HFFc6 (cell line): ENCODE results near the gene GFER. TPM values are rescaled to one million over a fixed set of nuclear protein-coding genes. Genes with fewer than 3 reads are reported as not detected.
A peak's percentile ranks its signal among the peaks of the same experiment; 100 is the strongest.

Experiments used
- DNase-seq: peaks from one replicate; pipeline ENCODE4 v3.0.0-alpha.2; 2018
- H3K27ac Mint-ChIP-seq: 2 replicates; pipeline ENCODE4 v1.8.0; 2020; ENCODE audit warnings: mild to moderate bottlenecking, mixed read lengths
- H3K27me3 Mint-ChIP-seq: 2 replicates; pipeline ENCODE4 v1.8.0; 2021; ENCODE audit warnings: mild to moderate bottlenecking, moderate library complexity, mixed read lengths; ENCODE audit not compliant: insufficient read depth
- H3K36me3 Mint-ChIP-seq: 2 replicates; pipeline ENCODE4 v1.8.0; 2021; ENCODE audit warnings: low read depth, mixed read lengths
- H3K4me1 Mint-ChIP-seq: 2 replicates; pipeline ENCODE4 v1.8.0; 2020; ENCODE audit warnings: low read depth, mixed read lengths
- H3K4me3 Mint-ChIP-seq: 2 replicates; pipeline ENCODE4 v1.8.0; 2020; ENCODE audit warnings: mild to moderate bottlenecking, moderate library complexity, mixed read lengths
- H3K9me3 Mint-ChIP-seq: 2 replicates; pipeline ENCODE4 v1.8.0; 2020; ENCODE audit warnings: mild to moderate bottlenecking, mixed read lengths
- CTCF ChIP-seq: fragments of 200-600 bp; sonication (generic); IDR thresholded peaks from 2 replicates; pipeline ENCODE4 v1.5.0; 2021; ENCODE audit warnings: antibody characterized with exemption, mild to moderate bottlenecking
- total RNA-seq, 6 experiments: library from RNA; stranded (reverse); fragmentation: NEBNext Ultra II Directional; extraction: Animal tissue kit (Norgen Biotek cat#: 25700); gene quantifications; 2 replicates in 1 of 6; 3 replicates in 5 of 6; pipeline ENCODE4 v1.2.3, GENCODE V29; 2021

GFER gene
- total RNA-seq, 6 experiments from 2014 or later, result 28.8 to 45.5 (median 40.2) TPM

- H3K9me3 Mint-ChIP-seq, result no peaks in the 10 kb centered on the region
- H3K4me1 Mint-ChIP-seq, result peaks cover 19% of the 10 kb centered on the region
- H3K27me3 Mint-ChIP-seq, result peaks cover 2% of the 10 kb centered on the region; the same call in 1 of the 2 replicates
- TF ChIP-seq CTCF, result peak; percentile 98
- no peak overlapping the region for H3K4me3 Mint-ChIP-seq
- H3K27ac Mint-ChIP-seq, result no peak overlapping the region
- H3K36me3 Mint-ChIP-seq, result peaks cover 5% of the 10 kb centered on the region; the same call in 1 of the 2 replicates
- peak; percentile 82 for DNase-seq
Measured at GRCh38 chr16:2003827-2004641, 20.0 kb downstream of the GFER start.

DNA sequence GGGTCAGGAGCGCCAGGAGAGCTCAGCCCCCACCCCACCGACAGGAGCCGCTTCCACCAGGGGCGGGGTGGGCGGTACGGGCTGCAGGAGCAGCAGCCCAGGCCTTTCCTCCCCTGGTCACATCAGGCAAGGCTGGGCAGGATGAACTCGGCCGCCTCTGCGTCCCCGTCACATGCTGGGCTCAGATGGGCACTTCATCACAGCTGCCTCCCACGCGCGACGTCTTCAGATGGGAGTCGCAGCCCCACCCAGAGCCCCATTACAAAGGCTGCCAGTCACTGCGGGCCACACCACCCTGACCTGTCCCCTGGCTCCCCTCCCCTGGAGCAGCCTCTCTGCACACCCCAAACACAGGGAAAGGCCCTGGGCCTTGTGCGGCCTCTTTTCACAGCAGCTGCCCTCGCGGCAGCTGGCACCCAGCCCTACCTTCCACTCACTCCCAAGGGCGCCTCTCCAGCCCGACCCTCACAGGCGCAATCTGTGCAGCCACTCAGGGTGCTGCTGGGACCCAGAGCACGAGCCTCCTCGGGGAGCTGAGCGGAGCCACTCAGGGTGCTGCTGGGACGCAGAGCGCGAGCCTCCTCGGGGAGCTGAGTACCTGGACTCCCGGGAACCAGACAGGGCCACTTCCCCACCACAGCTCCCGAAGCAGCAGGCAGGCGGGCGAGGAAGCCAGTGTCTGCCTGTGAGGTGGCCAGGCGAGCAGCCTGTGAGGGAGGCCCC lies 21.0 kb downstream of the GFER start:
- H3K36me3 Mint-ChIP-seq, result peaks cover 5% of the 10 kb centered on the region; the same call in 1 of the 2 replicates

DNA sequence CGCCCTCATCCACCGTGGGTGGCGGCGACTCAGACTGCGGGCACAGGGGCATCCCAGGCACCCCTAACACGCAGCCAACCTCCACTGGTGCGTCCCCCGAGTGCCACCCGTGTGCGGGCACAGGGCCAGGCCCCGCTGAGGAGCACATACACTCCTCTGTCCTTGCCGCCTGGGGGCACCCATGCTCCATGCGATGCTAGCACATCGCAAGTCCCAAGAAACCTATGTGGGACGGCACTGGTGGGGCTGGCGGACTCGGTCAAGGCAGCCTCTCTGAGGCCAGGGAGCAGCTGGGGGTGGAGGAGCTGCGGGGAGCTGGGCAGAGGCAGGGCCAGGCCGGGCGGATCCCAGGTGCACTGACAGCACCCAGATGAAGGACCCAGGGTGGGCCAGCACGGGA lies 21.7 kb downstream of the GFER start:
- TF ChIP-seq CTCF, result no peak
- Mint-ChIP-seq H3K4me1 (peaks cover 26% of the 10 kb centered on the region), H3K27me3 (peaks cover 2% of the 10 kb centered on the region; the same call in 1 of the 2 replicates), H3K9me3 (no peaks in the 10 kb centered on the region), H3K4me3 (no peak overlapping the region), H3K36me3 (peaks cover 5% of the 10 kb centered on the region; the same call in 1 of the 2 replicates), H3K27ac (no peak overlapping the region)
- no peak for DNase-seq

More for the DNA sequence above, 21.0 kb downstream of the GFER start:
- peaks cover 20% of the 10 kb centered on the region for H3K4me1 Mint-ChIP-seq
- peaks cover 2% of the 10 kb centered on the region; the same call in 1 of the 2 replicates for H3K27me3 Mint-ChIP-seq
- no peak for TF ChIP-seq CTCF
- no peak overlapping the region for H3K27ac Mint-ChIP-seq
- no peak overlapping the region for H3K4me3 Mint-ChIP-seq
- DNase-seq, result no peak
- no peaks in the 10 kb centered on the region for H3K9me3 Mint-ChIP-seq

GRCh38 chr16:2006317-2006716 lies 22.3 kb downstream of the GFER start:
- H3K27me3 Mint-ChIP-seq, result peaks cover 2% of the 10 kb centered on the region; the same call in 1 of the 2 replicates
- no peak overlapping the region for H3K27ac Mint-ChIP-seq
- no peak for TF ChIP-seq CTCF
- no peak overlapping the region for H3K4me3 Mint-ChIP-seq
- DNase-seq, result no peak
- H3K36me3 Mint-ChIP-seq, result peaks cover 5% of the 10 kb centered on the region; the same call in 1 of the 2 replicates
- no peaks in the 10 kb centered on the region for H3K9me3 Mint-ChIP-seq
- peaks cover 26% of the 10 kb centered on the region for H3K4me1 Mint-ChIP-seq

DNA sequence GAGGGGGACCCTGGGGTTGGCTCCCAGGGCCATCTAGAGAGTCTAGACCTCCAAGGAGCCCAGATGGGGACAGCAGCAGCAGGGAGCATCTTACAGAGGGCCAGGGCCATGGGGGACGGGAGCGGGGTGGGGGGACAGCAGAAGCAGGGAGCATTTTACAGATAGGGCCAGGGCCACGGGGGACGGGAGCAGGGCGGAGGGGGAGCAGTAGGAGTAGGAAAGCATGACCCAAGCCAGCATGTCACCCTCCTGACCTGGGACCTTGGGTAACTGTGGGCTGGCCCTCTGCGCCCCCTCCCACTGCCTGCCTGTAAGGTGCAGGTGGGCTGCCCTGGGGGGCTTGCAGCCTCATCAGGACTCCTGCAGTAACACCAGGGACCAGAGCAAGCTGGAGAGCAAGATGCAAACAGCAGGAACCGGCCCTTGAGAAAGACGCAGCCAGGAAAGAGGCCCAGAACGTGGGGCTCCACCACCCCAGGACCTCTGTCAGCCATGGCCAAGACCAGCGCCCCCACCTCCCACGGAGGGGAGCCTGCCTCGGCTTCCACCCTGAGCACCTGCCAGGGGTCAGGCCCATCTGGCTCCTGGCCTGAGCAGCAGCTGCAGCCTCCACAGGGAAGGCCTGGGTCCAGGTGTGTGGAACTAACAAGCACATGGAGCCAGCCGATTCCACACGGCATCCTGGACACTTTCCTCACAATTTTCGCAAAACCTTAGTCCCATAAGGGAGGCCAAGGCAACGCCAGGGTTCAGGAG lies 23.3 kb downstream of the GFER start:
- Mint-ChIP-seq H3K27me3 (peaks cover 2% of the 10 kb centered on the region; the same call in 1 of the 2 replicates), H3K36me3 (peaks cover 5% of the 10 kb centered on the region; the same call in 1 of the 2 replicates), H3K27ac (peak overlapping the region; percentile 74), H3K4me1 (peaks cover 26% of the 10 kb centered on the region), H3K9me3 (no peaks in the 10 kb centered on the region), H3K4me3 (peak overlapping the region; percentile 94)
- DNase-seq, result no peak
- TF ChIP-seq CTCF, result no peak
